PC-3 (cell line): ENCODE measurements around the gene TMEM233. TPM values are rescaled to one million over a fixed set of nuclear protein-coding genes. Genes with fewer than 3 reads are reported as not detected.

Experiments used
- ATAC-seq: fragments of 200-7000 bp; cut with Tn5 transposase; 2 replicates; pipeline ENCODE4 v1.9.1; 2020; ENCODE audit warnings: mild to moderate bottlenecking, moderate library complexity
- BruUV-seq: library from RNA; stranded (reverse); fragments of 400-500 nt; replicated peaks from 2 replicates; lab custom pipeline; 2021; lab: Mats Ljungman, UMichigan
- CTCF ChIA-PET: fragments of 300-600 bp; sonication (Branson Sonifier 250); formaldehyde crosslinking; loops from one replicate; lab custom pipeline; 2022; ENCODE audit warnings: antibody characterized with exemption; lab: Charles Lee
- POLR2A ChIA-PET: fragments of 300-600 bp; sonication (Branson Sonifier 250); formaldehyde crosslinking; loops from one replicate; lab custom pipeline; 2022; ENCODE audit warnings: antibody characterized with exemption; ENCODE audit not compliant: unreplicated experiment; lab: Charles Lee
- DNase-seq: peaks from one replicate; pipeline ENCODE4 v3.0.0-alpha.2; 2015
- H2AFZ ChIP-seq: fragments of 300-600 bp; sonication (generic); 2 replicates; pipeline ENCODE4 v1.6.0; 2016; ENCODE audit warnings: antibody characterized with exemption, low read length
- H3F3A ChIP-seq: fragments of 300-600 bp; sonication (generic); one replicate; pipeline ENCODE4 v1.6.0; 2017; ENCODE audit warnings: antibody characterized with exemption, low read length, control low read depth, mild to moderate bottlenecking; ENCODE audit not compliant: unreplicated experiment
- H3K27ac ChIP-seq: fragments of 300-600 bp; sonication (generic); 2 replicates; pipeline ENCODE4 v1.5.1; 2016; ENCODE audit warnings: mild to moderate bottlenecking, low read length
- H3K27me3 ChIP-seq: fragments of 300-600 bp; sonication (generic); 2 replicates; pipeline ENCODE4 v1.6.1; 2016; ENCODE audit warnings: low read length, mixed read lengths
- H3K36me3 ChIP-seq: fragments of 300-600 bp; sonication (generic); 2 replicates; pipeline ENCODE4 v1.6.1; 2016; ENCODE audit warnings: low read depth, mixed run types, low read length, mixed read lengths
- H3K4me1 ChIP-seq: fragments of 300-600 bp; sonication (generic); 2 replicates; pipeline ENCODE4 v1.5.1; 2016; ENCODE audit warnings: low read length; ENCODE audit not compliant: insufficient read depth
- H3K4me2 ChIP-seq: fragments of 300-600 bp; sonication (generic); 2 replicates; pipeline ENCODE4 v1.6.0; 2016; ENCODE audit warnings: low read length
- H3K4me3 ChIP-seq: fragments of 300-600 bp; sonication (generic); 2 replicates; pipeline ENCODE4 v1.5.1; 2016; ENCODE audit warnings: mild to moderate bottlenecking, low read length, mixed read lengths
- H3K79me2 ChIP-seq: fragments of 300-600 bp; sonication (generic); 2 replicates; pipeline ENCODE4 v1.6.1; 2017; ENCODE audit warnings: low read length, mixed read lengths
- H3K9ac ChIP-seq: fragments of 300-600 bp; sonication (generic); 2 replicates; pipeline ENCODE4 v1.6.0; 2016; ENCODE audit warnings: mild to moderate bottlenecking, low read length
- H3K9me2 ChIP-seq: fragments of 300-600 bp; sonication (generic); replicated peaks from 2 replicates; pipeline ENCODE4 v1.6.1; 2016; ENCODE audit warnings: mixed run types, low read length, mixed read lengths
- H3K9me3 ChIP-seq: fragments of 300-600 bp; sonication (generic); 2 replicates; pipeline ENCODE4 v1.6.1; 2016; ENCODE audit warnings: low read length, mixed read lengths
- H4K20me1 ChIP-seq: fragments of 300-600 bp; sonication (generic); 2 replicates; pipeline ENCODE4 v1.6.1; 2016; ENCODE audit warnings: low read length, mixed read lengths
- EZH2 ChIP-seq: fragments of 300-600 bp; sonication (generic); IDR thresholded peaks from one replicate; pipeline ENCODE4 v1.6.1; 2017; ENCODE audit warnings: antibody characterized with exemption, mild to moderate bottlenecking, low read length; ENCODE audit not compliant: unreplicated experiment
- EZH2phosphoT487 ChIP-seq: fragments of 300-600 bp; sonication (generic); IDR thresholded peaks from 2 replicates; pipeline ENCODE4 v1.6.1; 2018; ENCODE audit warnings: mild to moderate bottlenecking, antibody characterized with exemption, low read length, borderline replicate concordance
- intact Hi-C: fragments of 100-400 bp; cut with micrococcal nuclease; formaldehyde crosslinking; loops from 2 replicates; pipeline ENCODE4 v1.9.0; 2023
- total RNA-seq: library from RNA; depleted of rRNA; stranded (reverse); fragments of >200 nt; gene quantifications from 2 replicates; pipeline ENCODE4 v1.2.3, GENCODE V29; 2014
- TF ChIP-seq, protein P1 (sequence below): fragments of 300-600 bp; sonication (generic); conservative IDR thresholded peaks from 2 replicates; pipeline ENCODE4 v1.5.1; 2017; ENCODE audit warnings: antibody characterized with exemption, low read depth, mild to moderate bottlenecking, low read length

The TMEM233 gene
- total RNA-seq, 1 experiment from 2014 or later = not detected

DNA sequence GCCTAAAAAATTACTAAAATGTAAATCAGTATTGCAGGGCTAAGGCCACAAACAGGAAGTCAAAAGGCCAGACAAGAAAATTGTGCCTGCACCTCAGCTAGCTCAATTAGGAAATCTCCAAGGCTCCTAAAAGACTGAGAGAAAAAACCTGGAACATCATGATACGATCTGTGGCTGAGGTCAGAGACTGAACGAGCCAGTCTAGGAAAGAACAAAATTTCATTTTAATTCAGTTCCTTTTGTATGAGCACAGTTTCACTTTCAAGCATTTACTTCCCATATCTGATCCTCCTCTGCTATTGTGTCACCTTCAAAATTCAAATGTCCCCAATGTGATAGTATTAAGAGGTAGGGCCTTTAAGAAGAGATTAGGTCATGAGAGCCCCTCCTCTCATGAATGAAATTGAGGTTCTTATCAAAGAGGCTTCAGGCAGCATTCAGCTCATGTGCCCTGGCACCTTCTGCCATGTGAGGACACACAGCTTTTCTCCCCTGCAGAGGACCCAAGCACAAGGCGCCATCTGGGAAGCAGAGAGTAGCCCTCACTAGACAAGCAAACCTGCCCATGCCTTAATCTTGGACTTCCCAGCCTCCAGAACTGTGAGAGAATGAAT lies 89.2 kb downstream of the TMEM233 start:
- Histone ChIP-seq H3K4me3 (no peak overlapping the region), H3K27me3 (no peaks in the 10 kb centered on the region), H3K9ac (no peak overlapping the region), H3K27ac (peak overlapping the region; percentile 12), H3F3A (no peaks in the 10 kb centered on the region), H3K9me2 (no peaks in the 10 kb centered on the region), H3K36me3 (peaks cover 51% of the 10 kb centered on the region), H3K4me2 (no peak overlapping the region), H2AFZ (no peak overlapping the region), H4K20me1 (no peaks in the 10 kb centered on the region), H3K4me1 (peaks cover 10% of the 10 kb centered on the region), H3K9me3 (no peaks in the 10 kb centered on the region), H3K79me2 (no peaks in the 10 kb centered on the region)
- DNase-seq (no peak), ATAC-seq (no peak; the same call in 1 of the 2 replicates)
- intact Hi-C loops = no loop called here
- POLR2A ChIA-PET = no interaction called here
- CTCF ChIA-PET = interaction anchor here (1.1 kb wide), 1 partner anchor 15 kb away, joined by 4 read pairs; the partner anchor contains the start of gene PRKAB1
- no TSS peak for BruUV-seq
- TF ChIP-seq, protein P1, sequence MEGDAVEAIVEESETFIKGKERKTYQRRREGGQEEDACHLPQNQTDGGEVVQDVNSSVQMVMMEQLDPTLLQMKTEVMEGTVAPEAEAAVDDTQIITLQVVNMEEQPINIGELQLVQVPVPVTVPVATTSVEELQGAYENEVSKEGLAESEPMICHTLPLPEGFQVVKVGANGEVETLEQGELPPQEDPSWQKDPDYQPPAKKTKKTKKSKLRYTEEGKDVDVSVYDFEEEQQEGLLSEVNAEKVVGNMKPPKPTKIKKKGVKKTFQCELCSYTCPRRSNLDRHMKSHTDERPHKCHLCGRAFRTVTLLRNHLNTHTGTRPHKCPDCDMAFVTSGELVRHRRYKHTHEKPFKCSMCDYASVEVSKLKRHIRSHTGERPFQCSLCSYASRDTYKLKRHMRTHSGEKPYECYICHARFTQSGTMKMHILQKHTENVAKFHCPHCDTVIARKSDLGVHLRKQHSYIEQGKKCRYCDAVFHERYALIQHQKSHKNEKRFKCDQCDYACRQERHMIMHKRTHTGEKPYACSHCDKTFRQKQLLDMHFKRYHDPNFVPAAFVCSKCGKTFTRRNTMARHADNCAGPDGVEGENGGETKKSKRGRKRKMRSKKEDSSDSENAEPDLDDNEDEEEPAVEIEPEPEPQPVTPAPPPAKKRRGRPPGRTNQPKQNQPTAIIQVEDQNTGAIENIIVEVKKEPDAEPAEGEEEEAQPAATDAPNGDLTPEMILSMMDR = no peak
- no peak for TF ChIP-seq EZH2phosphoT487
- TF ChIP-seq EZH2 = no peak

DNA sequence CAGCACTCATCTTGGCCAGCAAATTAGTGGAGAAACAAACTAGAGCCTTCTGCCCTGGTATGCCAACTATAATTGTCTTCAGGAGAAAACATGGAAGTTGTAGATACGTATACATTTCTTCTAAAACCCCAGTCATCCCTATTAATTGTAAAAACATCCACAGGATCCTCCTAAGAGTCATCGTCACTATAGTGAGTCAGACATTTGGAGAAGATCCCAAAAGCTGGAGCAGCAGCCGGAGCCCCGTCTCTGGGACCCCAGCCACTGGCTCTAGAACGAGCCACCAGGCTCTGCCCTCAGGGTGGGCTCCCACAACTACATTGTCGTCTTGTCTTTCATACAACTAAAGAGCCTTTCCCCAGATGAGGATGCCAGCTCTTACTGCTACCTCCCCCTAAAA lies 89.8 kb downstream of the TMEM233 start:
- Histone ChIP-seq H3K4me3 (no peak overlapping the region), H3K36me3 (peaks cover 44% of the 10 kb centered on the region), H3K9ac (no peak overlapping the region), H3K9me2 (no peaks in the 10 kb centered on the region), H3K79me2 (no peaks in the 10 kb centered on the region), H4K20me1 (no peaks in the 10 kb centered on the region), H3F3A (no peaks in the 10 kb centered on the region), H2AFZ (no peak overlapping the region), H3K27ac (peak overlapping the region; percentile 12), H3K27me3 (no peaks in the 10 kb centered on the region), H3K4me2 (no peak overlapping the region), H3K4me1 (peaks cover 10% of the 10 kb centered on the region), H3K9me3 (no peaks in the 10 kb centered on the region)
- ATAC-seq (peak; percentile 63), DNase-seq (peak; percentile 64)
- no TSS peak for BruUV-seq
- CTCF ChIA-PET = no interaction called here
- POLR2A ChIA-PET = no interaction called here
- no peak for TF ChIP-seq EZH2
- TF ChIP-seq EZH2phosphoT487 = no peak
- TF ChIP-seq, protein P1 = no peak
- intact Hi-C loops = no loop called here

DNA sequence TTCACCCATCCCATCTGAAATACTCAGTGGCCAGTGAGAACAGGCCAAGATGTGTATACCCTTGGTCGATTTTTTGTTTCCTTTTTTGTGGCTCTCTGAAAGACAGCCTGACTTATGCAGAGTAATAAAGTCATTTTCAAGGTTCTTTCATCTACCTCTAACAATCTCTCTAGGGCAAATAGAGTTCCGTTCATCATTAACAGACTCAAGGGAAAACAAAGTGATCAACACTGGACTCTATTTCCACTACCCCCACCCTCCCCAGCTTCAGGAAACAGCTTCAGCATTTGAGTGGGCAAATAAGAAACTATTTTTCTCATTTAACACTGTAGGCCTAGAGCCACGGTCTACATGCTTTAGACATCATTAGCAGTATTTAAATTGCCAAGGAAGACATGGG lies 90.2 kb downstream of the TMEM233 start:
- no peaks in the 10 kb centered on the region for H4K20me1 ChIP-seq
- no peaks in the 10 kb centered on the region for H3K79me2 ChIP-seq
- no peak overlapping the region for H3K4me2 ChIP-seq
- no peaks in the 10 kb centered on the region for H3K27me3 ChIP-seq
- no peaks in the 10 kb centered on the region for H3K9me2 ChIP-seq
- TSS peak; percentile 8 for BruUV-seq
- intact Hi-C loops = no loop called here
- H3K9me3 ChIP-seq = no peaks in the 10 kb centered on the region
- TF ChIP-seq EZH2phosphoT487 (no peak), EZH2 (no peak)
- no peak overlapping the region for H2AFZ ChIP-seq
- H3K36me3 ChIP-seq = peaks cover 40% of the 10 kb centered on the region
- no peak overlapping the region for H3K9ac ChIP-seq
- H3K4me1 ChIP-seq = peaks cover 10% of the 10 kb centered on the region
- ChIA-PET CTCF (no interaction called here), POLR2A (no interaction called here)
- no peak overlapping the region for H3K27ac ChIP-seq
- H3F3A ChIP-seq = no peaks in the 10 kb centered on the region
- H3K4me3 ChIP-seq = no peak overlapping the region
- peak; percentile 14; the same call in 1 of the 2 replicates for ATAC-seq
- no peak for DNase-seq
